HG03378 (cell line): ENCODE results near the gene B4GALT2.

Experiments used
- ATAC-seq: cut with Tn5 transposase; IDR thresholded peaks from one replicate; pipeline ENCODE4 v1.9.1; 2021; ENCODE audit warnings: mild to moderate bottlenecking, moderate library complexity; ENCODE audit not compliant: unreplicated experiment

Gene B4GALT2

GRCh38 chr1:44025816-44026215, 46.8 kb downstream of the B4GALT2 start:
- ATAC-seq, result no peak

GRCh38 chr1:44027320-44027719, 48.3 kb downstream of the B4GALT2 start:
- ATAC-seq, result no peak

GRCh38 chr1:44029260-44029910, 50.4 kb downstream of the B4GALT2 start:
- no peak for ATAC-seq

DNA sequence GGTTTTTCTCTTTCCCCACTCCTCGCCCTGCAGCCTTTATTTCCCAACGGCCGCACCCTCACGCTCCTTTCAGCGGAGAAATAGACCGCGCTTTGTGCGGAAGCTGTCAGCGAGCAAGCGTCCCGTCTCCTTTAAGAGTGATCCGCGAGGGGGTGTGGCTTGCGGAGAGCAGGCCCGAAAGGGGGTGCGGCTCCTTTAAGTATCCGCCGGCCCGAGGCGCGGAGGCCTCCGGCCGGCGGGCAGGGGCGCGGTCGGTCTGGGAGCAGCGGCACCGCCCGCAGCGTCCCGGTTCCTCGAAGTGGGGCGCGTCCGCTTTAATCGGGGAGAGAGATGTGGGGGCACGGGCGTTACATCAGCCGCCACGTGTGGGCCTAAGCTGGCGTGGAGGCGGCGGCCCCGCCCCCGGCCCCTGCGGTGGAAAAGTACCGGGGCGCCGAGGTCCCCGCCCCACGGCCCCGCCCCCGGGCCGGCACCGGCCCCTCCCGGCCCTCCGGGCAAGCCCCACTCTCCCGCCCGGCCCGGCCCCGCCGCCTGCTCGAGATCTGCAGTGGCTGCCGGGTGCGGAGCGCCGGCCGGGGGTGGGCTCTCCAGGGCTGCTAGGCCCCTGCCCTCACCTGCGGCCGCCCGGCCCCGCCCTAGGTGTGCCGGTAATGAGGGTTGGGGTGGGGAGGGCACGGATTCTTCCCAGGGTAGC, 51.0 kb downstream of the B4GALT2 start:
- ATAC-seq, result peak; percentile 69

GRCh38 chr1:44030605-44031251, 51.7 kb downstream of the B4GALT2 start:
- peak; percentile 9 for ATAC-seq

DNA sequence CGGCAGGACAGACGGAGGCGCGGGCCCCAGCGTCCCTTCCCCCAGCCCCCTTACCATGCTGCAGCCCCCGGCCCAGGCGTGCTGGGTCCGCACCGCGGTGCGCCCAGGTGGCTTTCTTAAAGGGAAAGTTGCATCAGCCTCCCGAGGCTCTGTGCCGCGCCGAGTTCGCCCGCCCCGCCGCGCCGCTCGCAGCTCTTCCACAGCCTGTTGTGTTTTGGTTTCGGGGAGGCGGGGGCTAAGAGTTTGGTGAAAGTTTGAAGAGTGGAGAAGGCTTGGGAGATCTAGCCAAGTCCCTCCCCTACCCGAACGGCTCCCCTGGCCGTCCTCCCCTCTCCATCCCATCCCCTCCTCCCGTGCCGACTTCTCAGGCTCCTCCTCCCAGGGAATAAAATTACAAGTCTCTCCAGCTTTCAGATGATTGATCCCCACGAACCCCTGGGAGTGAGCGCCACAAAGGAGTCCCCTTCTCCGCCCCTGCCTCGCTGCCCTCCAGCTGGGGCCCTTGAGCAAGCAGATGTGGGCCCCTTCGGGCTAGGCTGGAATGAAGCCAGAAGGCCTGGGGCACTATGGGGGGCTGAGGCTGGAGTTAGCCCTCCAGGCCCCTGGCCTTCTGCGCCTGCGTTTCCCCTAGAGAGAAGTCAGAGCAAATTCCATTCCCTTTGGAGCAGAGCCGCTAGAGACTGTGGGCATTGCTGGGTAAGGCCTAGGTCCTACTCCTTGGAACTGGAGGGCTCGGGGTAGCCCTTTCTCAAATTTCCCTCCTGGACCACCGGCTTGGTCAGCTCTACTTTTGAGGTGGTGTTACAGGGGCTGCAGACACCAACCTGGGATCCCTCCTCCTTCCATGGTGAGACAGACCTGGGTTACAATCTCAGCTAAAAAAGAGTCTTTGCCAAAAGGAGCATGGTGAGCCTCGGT, 52.5 kb downstream of the B4GALT2 start, which contains the start of gene SLC6A9:
SLC6A9 (minus strand) TSS at position 211 of the 918 bp plus-strand sequence. CDS start 7,185 bp downstream, outside the sequence.
- ATAC-seq, result no peak

DNA sequence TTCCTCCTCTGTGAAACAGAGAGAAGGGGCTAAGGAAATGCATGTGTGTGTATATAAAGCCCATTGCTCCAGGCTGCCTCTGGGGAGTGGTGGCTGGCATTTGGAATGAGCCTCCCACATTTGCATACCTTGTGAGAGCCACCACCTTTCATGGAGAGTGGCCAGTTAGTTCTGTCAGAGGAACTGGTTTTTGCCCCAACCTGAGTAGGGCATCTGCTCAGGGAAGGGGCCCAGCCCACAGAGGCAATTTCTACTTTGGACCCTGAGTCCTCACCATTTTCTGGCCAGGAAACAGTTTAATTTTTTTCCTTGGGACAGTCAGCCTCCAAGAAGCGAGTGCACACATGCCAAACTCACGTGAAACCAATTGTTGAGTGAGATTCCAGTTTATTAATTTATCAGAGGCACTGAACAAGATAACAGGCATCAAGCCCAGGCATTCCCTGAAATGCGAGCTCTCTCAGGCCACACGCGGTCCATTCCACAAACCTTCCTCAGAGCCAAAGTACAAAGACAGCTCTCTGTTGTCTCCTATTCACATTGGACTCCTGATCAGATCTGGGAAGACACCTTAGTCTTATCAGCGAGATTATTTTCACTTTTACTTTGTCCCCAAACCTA, 53.3 kb downstream of the B4GALT2 start:
- ATAC-seq, result no peak

GRCh38 chr1:44033041-44033575, 54.1 kb downstream of the B4GALT2 start:
- ATAC-seq, result no peak

DNA sequence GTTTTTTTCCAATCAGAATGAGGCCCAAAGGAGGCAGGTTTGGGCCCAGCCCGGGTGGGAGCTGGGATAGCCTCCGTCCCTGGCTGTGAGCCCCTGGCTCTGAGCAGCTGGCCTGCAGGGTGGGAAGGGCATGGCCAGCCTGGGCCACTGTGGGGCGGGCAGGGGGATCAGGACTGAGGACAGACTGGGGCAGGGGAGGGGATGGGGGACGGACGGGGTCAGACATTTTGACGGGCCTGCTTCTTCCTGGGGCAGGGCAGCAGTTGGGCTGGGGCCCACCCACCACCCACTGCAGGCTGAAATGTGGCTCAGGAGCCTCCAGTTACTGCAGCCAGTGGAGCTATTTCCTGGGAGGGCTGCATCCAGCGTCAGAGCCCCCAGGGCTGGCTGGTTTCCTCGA, 54.7 kb downstream of the B4GALT2 start:
- no peak for ATAC-seq

DNA sequence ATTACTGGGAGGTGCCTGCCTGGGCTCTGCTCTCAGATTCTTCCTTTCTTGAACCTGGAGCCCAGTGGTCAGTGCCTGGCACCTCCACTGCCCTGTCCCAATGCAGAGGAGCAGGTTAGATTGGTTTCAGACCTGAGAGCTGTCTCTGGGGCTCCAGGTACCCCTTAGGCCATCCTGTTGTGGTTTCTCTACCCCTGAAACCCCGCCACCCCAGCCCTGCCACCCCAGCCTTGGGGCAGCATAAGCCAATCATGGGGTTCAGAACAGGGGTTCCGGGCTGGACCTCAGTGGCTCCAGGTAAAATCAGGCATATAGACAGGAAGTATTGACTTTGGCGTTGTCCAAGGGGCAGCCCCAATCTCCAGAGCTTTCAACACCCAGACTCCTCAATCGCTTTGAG, 55.4 kb downstream of the B4GALT2 start:
- ATAC-seq, result no peak

DNA sequence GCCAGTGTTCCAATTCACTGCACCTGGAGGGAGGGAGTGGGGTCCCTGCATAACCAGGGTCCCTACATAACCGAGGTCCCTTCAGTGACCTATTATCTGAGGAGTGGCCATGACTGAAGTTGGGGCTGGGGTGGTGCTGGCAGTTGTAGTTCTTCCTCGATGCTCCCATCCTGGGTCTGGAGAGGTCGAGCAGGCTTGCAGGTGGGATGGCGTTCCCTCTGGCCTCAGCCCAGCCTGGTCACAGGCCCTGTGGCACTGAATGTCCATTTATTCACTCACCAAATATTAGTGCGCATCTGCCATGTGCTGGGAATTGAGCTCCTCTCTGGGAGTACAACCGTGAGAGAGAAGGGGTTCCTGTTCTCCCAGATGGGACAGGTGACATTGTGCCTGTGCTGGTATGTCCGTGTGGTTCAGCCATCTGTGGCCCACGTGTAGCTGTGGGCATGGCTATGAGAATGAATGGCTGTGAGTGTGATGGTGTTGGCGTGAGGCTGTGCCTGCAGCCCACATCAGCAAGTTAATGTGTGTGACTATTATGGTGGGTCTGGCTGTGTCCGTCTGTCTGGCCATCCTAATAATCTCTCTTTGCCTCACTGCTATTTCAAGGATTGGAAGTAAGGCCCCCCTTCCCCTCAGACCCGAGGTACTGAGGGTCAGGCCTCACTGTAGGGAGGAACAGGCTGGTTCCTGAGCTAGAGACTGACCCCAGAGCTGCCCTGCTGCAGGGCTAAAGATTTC, 56.1 kb downstream of the B4GALT2 start:
- no peak for ATAC-seq

GRCh38 chr1:44035726-44036408, 56.9 kb downstream of the B4GALT2 start:
- no peak for ATAC-seq

GRCh38 chr1:44036409-44037139, 57.6 kb downstream of the B4GALT2 start:
- ATAC-seq, result no peak

DNA sequence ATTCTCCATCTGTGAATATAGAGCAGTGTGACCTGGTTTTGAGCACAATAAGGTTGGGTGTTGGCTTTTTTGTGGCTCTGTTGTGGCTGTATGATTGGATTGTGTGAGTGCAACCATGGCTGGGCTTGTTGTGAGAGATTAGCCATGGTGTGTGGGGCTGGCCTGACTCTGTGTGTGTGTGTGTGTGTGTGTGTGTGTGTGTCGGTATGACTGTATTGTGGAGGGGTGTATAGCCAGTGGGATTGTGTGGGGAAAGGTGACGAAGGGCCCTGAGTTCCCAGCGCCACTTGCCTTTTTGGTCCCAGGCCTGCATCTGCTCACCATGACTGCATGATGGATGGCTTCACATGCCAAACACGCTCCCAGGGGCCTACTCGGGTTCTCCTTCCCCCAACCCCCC, 58.1 kb downstream of the B4GALT2 start:
- no peak for ATAC-seq

DNA sequence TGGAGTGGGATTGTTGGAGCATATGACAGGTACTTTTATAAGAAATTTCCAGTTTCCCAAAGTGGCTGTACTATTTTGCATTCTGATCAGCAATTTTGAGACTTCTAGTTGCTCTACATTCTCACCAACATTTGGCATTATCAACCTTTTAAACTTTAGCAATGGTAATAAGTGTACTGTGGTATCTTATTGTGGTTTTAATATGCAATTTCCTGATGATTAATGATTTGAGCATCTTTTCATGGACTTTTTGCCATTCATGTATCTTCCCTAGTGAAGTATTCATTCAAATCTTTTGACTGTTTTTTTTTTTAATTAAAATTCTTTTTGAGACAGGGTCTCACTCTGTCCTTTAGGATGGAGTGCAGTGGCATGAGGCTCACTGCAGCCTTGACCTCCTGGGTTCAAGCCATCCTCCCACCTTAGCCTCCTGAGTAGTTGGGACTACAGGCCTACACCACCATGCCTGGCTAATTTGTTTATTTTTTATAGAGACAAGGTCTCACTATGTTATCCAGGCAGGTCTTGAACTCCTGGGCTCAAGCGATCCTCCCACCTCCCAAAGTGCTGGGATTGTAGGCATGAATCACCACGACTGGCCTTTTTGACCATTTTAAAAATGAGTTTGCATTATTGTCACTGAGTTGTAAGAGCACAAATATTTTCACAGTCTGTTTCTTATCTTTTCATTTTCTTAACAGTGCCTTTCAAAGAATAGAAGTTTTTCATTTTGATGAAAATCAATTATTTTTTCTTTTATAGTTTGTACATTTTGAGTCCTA, 60.1 kb downstream of the B4GALT2 start:
- no peak for ATAC-seq

GRCh38 chr1:44040418-44040817, 61.4 kb downstream of the B4GALT2 start:
- ATAC-seq, result no peak
